RWPE1 (cell line): ENCODE results near the gene FANCD2OS.
"Not testable (repeated sequence)": the region's sequence is repeated elsewhere in the genome, so short reads cannot be mapped to it uniquely, and the experiment has no call there.

Experiments used
- CTCF ChIA-PET: fragments of 350-600 bp; sonication (Branson Sonifier 250); formaldehyde crosslinking; extraction: SDS; loops from one replicate; lab custom pipeline; 2021; lab: Yijun Ruan, JAX
- POLR2A ChIA-PET: fragments of 400-600 bp; formaldehyde crosslinking; extraction: SDS; loops from one replicate; lab custom pipeline; 2020; ENCODE audit warnings: antibody characterized with exemption; ENCODE audit not compliant: low non-redundant PET; lab: Yijun Ruan, JAX
- DNase-seq: peaks from one replicate; pipeline ENCODE4 v3.0.0; 2012; ENCODE audit warnings: low spot score
- H3K27ac ChIP-seq: fragments of 450-650 bp; 2 replicates; pipeline ENCODE4 v1.5.1; 2017
- TF ChIP-seq, protein P1 (sequence below): fragments of 450-650 bp; conservative IDR thresholded peaks from 2 replicates; pipeline ENCODE4 v1.5.1; 2017; ENCODE audit warnings: low read depth, mild to moderate bottlenecking

FANCD2OS gene

DNA sequence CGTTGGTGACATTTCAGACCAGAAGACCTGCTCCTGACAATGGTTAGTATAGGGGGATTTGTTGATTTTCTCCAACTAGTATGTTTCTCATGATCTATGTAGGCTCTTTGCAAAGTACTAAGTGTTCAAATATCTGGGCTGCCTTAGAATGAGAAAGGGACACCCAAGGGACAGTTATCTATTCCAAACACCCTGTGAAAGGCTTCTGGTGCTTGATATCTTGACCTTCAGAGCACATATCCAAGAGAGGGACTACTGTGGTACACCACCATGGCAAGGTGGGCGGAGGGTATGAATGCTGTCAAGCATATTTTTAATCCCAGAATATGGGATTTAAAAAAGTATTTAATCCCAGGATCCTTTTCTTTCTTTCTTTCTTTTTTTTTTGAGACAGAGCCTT lies 1.1 kb downstream of the FANCD2OS start:
- DNase-seq, result no peak
- POLR2A ChIA-PET, result no interaction called here
- TF ChIP-seq, protein P1, sequence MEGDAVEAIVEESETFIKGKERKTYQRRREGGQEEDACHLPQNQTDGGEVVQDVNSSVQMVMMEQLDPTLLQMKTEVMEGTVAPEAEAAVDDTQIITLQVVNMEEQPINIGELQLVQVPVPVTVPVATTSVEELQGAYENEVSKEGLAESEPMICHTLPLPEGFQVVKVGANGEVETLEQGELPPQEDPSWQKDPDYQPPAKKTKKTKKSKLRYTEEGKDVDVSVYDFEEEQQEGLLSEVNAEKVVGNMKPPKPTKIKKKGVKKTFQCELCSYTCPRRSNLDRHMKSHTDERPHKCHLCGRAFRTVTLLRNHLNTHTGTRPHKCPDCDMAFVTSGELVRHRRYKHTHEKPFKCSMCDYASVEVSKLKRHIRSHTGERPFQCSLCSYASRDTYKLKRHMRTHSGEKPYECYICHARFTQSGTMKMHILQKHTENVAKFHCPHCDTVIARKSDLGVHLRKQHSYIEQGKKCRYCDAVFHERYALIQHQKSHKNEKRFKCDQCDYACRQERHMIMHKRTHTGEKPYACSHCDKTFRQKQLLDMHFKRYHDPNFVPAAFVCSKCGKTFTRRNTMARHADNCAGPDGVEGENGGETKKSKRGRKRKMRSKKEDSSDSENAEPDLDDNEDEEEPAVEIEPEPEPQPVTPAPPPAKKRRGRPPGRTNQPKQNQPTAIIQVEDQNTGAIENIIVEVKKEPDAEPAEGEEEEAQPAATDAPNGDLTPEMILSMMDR, result no peak
- CTCF ChIA-PET, result interaction anchor here (0.6 kb wide), 1 partner anchor 57 kb away, joined by 7 read pairs; no protein-coding TSS in a partner anchor
- no peak overlapping the region for H3K27ac ChIP-seq

DNA sequence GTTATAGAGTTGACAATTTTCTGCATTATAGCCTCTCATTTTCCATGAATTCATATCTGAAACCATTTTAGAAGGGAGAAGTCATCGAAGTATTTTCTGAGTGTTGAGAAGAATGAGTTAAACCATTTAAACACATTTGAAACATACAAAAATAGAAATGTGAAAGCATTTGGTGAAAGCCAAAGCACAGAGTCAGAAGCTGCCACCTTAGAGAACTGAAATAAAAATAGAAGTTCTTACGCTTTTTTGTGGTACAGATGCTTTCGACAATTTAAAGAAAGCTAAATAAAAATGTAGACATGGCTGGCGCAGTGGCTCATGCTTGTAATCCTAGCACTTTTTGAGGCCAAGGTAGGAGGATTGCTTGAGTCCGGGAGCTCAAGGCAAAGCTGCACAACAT lies 9.0 kb downstream of the FANCD2OS start:
- CTCF ChIA-PET, result interaction anchor here (0.6 kb wide), 1 partner anchor 65 kb away, joined by 4 read pairs; no protein-coding TSS in a partner anchor

DNA sequence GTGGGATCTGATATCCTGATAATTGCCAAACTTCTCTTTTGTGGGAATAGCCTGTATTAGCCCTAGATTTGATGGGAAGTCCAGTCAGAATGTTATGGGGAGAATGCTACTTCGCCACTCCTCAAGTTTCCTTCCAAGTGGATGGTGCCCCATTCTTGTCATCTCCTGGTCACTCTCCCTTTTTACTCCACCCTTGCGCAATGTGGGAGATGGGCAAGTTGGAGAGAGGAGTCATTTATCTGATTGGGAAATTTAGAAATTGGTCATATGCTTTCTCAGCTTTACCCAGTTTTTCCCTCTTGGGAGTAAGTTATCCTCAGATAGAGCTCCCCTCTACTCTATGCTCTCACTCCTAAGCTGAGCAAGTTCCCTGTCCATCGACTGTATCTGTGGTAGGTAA lies 14.4 kb downstream of the FANCD2OS start:
- DNase-seq, result no peak
- no peak overlapping the region for H3K27ac ChIP-seq
- TF ChIP-seq, protein P1, result no peak
- CTCF ChIA-PET, result no interaction called here
- POLR2A ChIA-PET, result no interaction called here

More for the DNA sequence above, 9.0 kb downstream of the FANCD2OS start:
- H3K27ac ChIP-seq, result no peak overlapping the region
- no peak for DNase-seq
- POLR2A ChIA-PET, result no interaction called here
- TF ChIP-seq, protein P1, result no peak

DNA sequence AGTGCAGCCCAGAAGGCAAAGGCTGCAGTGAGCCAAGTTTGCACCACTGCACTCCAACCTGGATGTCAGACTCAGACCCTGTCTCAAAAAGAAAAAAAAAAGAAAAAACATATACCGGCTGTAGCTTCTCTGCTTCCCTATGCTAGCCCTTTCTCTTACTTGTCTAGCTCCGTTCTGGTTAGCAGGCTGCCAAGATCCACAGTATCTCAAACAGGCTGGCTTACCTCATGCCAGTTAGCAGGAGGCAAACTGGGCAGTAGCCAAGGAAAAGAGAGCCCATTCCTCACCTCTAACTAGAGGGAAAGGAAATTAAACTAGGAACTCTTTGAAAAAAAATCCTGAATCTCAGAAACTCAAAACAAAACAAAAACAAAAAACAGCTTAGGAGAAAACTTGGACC lies 16.7 kb downstream of the FANCD2OS start:
- CTCF ChIA-PET, POLR2A ChIA-PET, DNase-seq, H3K27ac ChIP-seq: not testable (repeated sequence)

DNA sequence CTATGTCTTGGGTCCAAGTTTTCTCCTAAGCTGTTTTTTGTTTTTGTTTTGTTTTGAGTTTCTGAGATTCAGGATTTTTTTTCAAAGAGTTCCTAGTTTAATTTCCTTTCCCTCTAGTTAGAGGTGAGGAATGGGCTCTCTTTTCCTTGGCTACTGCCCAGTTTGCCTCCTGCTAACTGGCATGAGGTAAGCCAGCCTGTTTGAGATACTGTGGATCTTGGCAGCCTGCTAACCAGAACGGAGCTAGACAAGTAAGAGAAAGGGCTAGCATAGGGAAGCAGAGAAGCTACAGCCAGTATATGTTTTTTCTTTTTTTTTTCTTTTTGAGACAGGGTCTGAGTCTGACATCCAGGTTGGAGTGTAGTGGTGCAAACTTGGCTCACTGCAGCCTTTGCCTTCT lies 17.3 kb downstream of the FANCD2OS start:
- H3K27ac ChIP-seq, DNase-seq, POLR2A ChIA-PET, CTCF ChIA-PET: not testable (repeated sequence)

DNA sequence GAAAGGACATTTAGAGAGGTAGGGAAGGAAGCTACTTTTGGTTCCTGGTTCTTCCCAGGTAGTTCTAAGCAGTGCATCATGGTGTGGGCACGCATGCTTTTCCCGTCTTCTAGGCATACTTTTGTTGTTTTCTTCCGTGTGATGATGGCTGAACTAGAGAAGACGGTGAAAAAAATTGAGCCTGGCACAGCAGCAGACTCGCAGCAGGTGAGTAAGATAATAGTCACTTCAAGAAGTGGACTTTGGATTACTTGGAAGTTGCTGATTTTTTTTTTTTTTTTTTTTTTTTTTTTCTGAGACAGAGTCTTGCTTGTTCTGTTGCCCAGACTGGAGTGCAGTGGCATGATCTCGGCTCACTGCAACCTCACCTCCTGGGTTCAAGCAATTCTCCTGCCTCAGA lies 17.9 kb downstream of the FANCD2OS start:
- TF ChIP-seq, protein P1, result no peak
- no peak overlapping the region for H3K27ac ChIP-seq
- no peak for DNase-seq
- ChIA-PET CTCF (no interaction called here), POLR2A (no interaction called here)

DNA sequence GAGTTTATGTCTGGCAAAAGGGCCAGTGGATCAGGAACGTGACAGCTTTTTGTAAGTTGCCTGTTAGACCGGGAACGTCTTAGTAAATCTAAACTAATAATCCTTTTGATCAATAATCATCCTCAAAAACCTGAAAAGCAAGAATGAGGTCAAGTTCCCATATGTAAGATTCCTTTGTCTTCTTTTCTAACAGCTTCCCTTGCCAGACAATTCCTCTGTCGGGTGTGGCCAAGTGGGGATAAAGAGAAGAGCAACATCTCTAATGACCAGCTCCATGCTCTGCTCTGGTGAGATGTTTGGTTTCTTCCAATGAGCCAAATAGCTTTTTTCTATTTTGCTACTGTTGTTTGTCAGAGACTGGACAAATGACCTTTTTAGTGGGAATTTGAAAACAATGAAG lies 19.8 kb downstream of the FANCD2OS start:
- no peak overlapping the region for H3K27ac ChIP-seq
- DNase-seq, result no peak
- POLR2A ChIA-PET, result no interaction called here
- CTCF ChIA-PET, result no interaction called here
- TF ChIP-seq, protein P1, result no peak

DNA sequence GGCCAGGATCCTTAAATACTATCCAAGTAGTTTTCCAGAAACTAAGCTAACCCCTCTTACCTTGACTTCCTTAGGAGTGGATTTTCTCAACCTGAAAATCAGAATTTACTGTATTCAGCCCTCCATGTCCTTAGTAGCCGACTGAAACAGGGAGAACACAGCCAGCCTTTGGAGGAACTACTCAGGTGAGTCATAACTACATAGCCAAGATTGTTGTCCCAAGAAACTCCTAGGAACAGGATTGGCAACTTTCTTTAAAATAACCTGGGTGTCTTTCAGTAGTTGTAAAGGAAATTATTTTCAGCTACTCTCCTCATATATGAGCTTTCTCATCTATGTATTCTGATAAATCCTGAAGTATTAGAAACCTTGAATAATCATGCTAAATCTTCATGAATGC lies 22.3 kb downstream of the FANCD2OS start:
- H3K27ac ChIP-seq, result no peak overlapping the region
- TF ChIP-seq, protein P1, result no peak
- DNase-seq, result peak; percentile 14
- POLR2A ChIA-PET, result no interaction called here
- CTCF ChIA-PET, result interaction anchor here (0.6 kb wide), 1 partner anchor 129 kb away, joined by 3 read pairs; no protein-coding TSS in a partner anchor
